Epithelial cell of proximal tubule (primary cell): ENCODE results near the gene DRC1. TPM values are rescaled to one million over a fixed set of nuclear protein-coding genes. Genes with fewer than 3 reads are reported as not detected.

Experiments used
- DNase-seq: peaks from one replicate; pipeline ENCODE4 v3.0.0-alpha.2; 2011; ENCODE audit warnings: low read depth
- H3K4me3 ChIP-seq: 2 replicates; pipeline ENCODE4 v1.5.1; 2011; ENCODE audit warnings: low read depth, mild to moderate bottlenecking, low read length
- CTCF ChIP-seq: conservative IDR thresholded peaks from 2 replicates; pipeline ENCODE4 v1.5.1; 2012; ENCODE audit warnings: low read depth, mild to moderate bottlenecking, low read length
- total RNA-seq: library from RNA; depleted of rRNA; stranded (reverse); fragments of >200 nt; gene quantifications from 2 replicates; pipeline ENCODE4 v1.2.3, GENCODE V29; 2015

Gene DRC1
- total RNA-seq, 1 donor from 2014 or later = not detected

DNA sequence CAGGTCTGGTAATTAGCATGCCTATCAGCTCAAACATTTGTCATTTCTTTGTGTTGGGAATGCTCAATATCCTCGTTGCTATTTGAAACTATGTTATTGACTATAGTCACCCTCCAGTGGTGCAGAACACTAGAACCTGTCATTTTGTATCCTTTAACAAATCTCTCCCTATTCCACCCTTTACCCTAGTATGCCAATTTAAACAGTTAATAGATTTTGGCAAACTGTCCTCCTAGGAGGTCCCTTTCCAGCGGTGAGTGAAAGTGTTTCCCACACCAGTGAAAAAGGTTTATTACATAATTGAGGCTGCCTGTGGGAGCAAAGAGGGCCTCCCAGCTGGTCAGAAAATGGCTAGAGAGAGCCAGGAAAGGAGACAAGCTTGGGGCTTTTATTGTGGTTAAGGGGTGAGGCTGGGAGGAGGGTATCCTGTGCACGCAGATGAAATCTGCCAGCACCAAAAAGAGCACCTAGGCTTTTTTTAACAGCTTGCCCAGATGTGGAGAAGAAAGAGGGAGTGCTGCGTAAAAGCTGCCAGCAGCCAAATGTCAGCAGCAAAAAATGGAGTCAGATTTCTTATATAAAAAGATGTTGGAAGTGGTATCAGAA lies 1.8 kb upstream of the DRC1 start:
- DNase-seq = peak; percentile 30
- no peak overlapping the region for H3K4me3 ChIP-seq
- TF ChIP-seq CTCF = no peak

GRCh38 chr2:26400723-26401122 lies 997 bp upstream of the DRC1 start:
- no peak overlapping the region for H3K4me3 ChIP-seq
- TF ChIP-seq CTCF = no peak
- DNase-seq = no peak

DNA sequence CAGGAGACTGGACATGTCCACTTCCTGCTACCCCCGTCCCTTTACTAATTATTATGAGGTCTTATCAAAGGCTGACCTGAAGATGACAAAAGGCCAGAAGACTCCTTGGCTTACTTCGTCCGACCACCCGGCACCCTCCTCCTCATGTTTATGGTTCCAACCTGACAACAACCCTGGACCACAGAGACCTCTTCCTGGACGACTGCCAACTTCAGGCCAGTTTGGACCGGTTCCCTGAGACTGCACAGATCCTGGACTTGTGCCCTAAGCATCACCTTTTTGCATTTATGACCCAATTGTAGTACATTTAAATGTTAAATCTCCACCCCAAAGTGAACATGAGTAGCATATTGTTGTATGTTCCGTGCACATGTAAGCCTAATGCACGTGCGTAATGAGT lies 5.8 kb downstream of the DRC1 start:
- no peak for TF ChIP-seq CTCF
- H3K4me3 ChIP-seq = no peak overlapping the region
- DNase-seq = no peak

DNA sequence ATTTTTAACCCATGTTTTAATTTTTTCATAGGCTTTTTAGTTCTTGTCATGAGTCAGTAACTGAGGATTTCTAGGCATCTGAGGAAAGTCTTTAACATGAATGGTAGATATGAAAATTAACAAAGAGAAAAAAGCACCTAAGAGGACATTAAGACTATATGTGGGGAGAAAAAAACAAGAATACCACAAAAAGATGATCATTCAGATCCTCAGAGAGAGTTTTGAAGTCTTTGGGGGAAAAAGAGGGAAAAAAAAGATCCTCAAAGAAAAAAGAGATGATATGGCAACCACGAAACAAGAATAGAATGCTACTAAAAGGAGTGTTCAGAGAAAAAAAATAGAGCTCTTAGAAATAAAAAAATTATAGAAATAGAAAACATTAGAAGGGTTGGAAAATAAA lies 8.1 kb downstream of the DRC1 start:
- H3K4me3 ChIP-seq = no peak overlapping the region
- DNase-seq = no peak
- no peak for TF ChIP-seq CTCF

DNA sequence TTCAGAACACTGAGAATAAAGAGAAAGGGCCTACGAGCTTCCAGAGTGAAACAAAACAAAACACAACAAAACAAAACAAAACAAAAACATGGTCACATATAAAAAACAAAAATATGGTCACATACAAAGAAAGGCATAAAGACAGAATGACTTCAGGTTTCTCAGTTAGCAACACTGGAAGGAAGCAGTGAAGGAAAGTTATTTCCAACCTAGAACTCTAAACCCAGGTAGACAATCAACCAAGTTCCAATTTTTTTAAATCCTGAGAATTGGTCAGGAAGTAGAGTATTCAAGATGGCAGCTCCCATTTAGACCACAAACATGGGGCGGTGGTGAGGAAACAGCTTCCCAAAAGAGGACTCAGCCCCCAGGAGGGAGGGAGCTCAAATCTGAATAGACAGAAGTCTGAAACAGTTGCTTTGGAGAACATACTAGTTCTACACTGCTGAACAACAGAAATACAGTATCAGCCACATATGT lies 9.1 kb downstream of the DRC1 start:
- no peak for DNase-seq
- no peak overlapping the region for H3K4me3 ChIP-seq
- TF ChIP-seq CTCF = no peak

DNA sequence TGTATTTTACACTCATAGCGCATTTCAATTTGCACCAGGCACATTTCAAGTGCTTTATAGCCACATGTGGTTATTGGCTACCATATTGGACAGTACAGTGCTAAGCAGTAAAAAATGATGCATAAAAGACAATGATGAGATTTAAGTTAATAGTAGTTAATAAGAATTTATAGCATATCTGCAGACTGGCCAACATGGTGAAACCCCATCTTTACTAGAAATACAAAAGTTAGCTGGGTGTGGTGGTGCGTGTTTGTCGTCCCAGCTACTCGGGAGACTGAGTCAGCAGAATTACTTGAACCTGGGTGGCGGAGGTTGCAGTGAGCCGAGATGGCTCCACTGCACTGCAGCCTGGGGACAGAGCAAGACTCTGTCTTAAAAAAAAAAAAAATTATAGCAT lies 9.7 kb downstream of the DRC1 start:
- TF ChIP-seq CTCF = no peak
- H3K4me3 ChIP-seq = no peak overlapping the region
- DNase-seq = no peak

DNA sequence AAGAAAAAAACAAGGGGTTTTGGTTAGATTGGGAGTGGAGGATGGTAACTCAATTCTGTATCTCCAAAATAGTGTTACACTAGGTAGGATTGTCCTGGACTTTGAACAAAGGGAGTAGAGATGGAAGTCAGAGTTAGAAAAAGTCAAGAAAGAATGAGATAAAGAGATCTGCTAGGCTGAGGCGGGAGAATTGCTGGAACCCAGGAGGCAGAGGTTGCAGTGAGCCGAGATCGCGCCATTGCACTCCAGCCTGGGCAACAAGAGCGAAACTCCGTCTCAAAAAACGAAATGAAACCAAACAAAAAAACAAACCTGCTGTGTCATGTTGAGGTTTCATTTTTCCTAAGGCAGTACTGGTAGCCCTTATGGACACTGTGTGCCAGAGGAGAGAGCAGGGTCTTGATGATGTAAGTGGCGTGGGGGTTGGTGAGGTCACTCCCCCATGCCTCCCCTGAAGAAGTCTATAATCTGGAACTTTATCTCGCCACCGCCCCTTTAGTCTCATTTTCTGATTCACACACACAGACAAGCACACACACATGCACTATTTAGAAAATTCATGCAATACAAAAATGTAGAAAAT lies 10.5 kb downstream of the DRC1 start:
- no peak overlapping the region for H3K4me3 ChIP-seq
- TF ChIP-seq CTCF = no peak
- no peak for DNase-seq
